ENCODE results near the gene SLC25A25.
"Not testable (repeated sequence)": the region's sequence is repeated elsewhere in the genome, so short reads cannot be mapped to it uniquely, and the experiment has no call there.

The SLC25A25 gene

GRCh38 chr9:128127990-128128835, 60.2 kb downstream of the SLC25A25 start:
- peak; percentile 79 to 86 for DNase-seq

GRCh38 chr9:128128836-128129590, 61.0 kb downstream of the SLC25A25 start:
- DNase-seq: no peak

- not testable (repeated sequence) for DNase-seq
Measured at GRCh38 chr9:128129976-128130590, 62.1 kb downstream of the SLC25A25 start.

GRCh38 chr9:128130651-128131050, 62.6 kb downstream of the SLC25A25 start:
- not testable (repeated sequence) for DNase-seq

GRCh38 chr9:128131346-128131745, 63.3 kb downstream of the SLC25A25 start:
- not testable (repeated sequence) for DNase-seq

GRCh38 chr9:128132139-128132538, 64.1 kb downstream of the SLC25A25 start:
- not testable (repeated sequence) for DNase-seq

- DNase-seq: not testable (repeated sequence)
Measured at GRCh38 chr9:128135561-128135960, 67.5 kb downstream of the SLC25A25 start.

GRCh38 chr9:128136816-128137793, 69.1 kb downstream of the SLC25A25 start:
- no peak for DNase-seq

- DNase-seq: no peak
Measured at GRCh38 chr9:128138001-128138400, 70.0 kb downstream of the SLC25A25 start.

GRCh38 chr9:128139621-128140020, 71.6 kb downstream of the SLC25A25 start:
- DNase-seq: no peak

GRCh38 chr9:128141604-128142003, 73.6 kb downstream of the SLC25A25 start:
- DNase-seq: no peak

GRCh38 chr9:128142061-128142460, 74.0 kb downstream of the SLC25A25 start:
- DNase-seq: no peak

GRCh38 chr9:128142596-128142995, 74.6 kb downstream of the SLC25A25 start:
- DNase-seq: no peak

GRCh38 chr9:128143525-128144238, 75.7 kb downstream of the SLC25A25 start:
- peak; percentile 53 to 58 for DNase-seq

GRCh38 chr9:128144239-128145181, 76.5 kb downstream of the SLC25A25 start:
- no peak for DNase-seq

GRCh38 chr9:128145536-128145935, 77.5 kb downstream of the SLC25A25 start:
- DNase-seq: no peak

- DNase-seq: no peak
Measured at GRCh38 chr9:128145951-128146351, 77.9 kb downstream of the SLC25A25 start.

GRCh38 chr9:128146591-128147120, 78.6 kb downstream of the SLC25A25 start:
- DNase-seq: no peak

- no peak for DNase-seq
Measured at GRCh38 chr9:128148509-128149000, 80.5 kb downstream of the SLC25A25 start.
